Measurements from ENCODE around the gene BRPF1. TPM values are rescaled to one million over a fixed set of nuclear protein-coding genes. Genes with fewer than 3 reads are reported as not detected.

The BRPF1 gene
- polyA plus RNA-seq, 1 of the 3 experiments (the other 2 are of a cell fraction): 13.0 TPM

- no peak for DNase-seq
- peaks cover 41% of the 10 kb centered on the region for H3K79me2 ChIP-seq (ENCODE audit: insufficient read depth)
- H4K20me1 ChIP-seq (ENCODE audit: insufficient read depth): peaks cover 22% of the 10 kb centered on the region
- H3K27ac ChIP-seq (ENCODE audit: low read depth in 2 of 2, low read length in 1 of 2): peak overlapping the region; percentile 95
- peak overlapping the region; percentile 71 to 80 for H3K4me3 ChIP-seq (ENCODE audit: low read depth in 2 of 2, low read length in 1 of 2)
- H3K9me2 ChIP-seq: no peaks in the 10 kb centered on the region
- H3K4me1 ChIP-seq (ENCODE audit: control insufficient read depth in 1 of 2, insufficient read depth in 2 of 2, low read depth in 1 of 2, low read length in 1 of 2): peaks cover 5 to 14% of the 10 kb centered on the region in 2 experiments; a peak in 1 of 4 replicates
- ChIA-PET CTCF (interaction anchor here (1.1 to 2.6 kb wide), 3 partner anchors 13 to 227 kb away, joined by 3 to 10 read pairs (median 4); no protein-coding TSS in a partner anchor), POLR2A (interaction anchor here (0.6 to 4.4 kb wide), 3 partner anchors 19 to 82 kb away, joined by 3 to 22 read pairs (median 4); partner anchors contain the start of genes MTMR14 and OGG1)
- H3F3A ChIP-seq (replicated peaks; ENCODE audit: insufficient read depth): peaks cover 14% of the 10 kb centered on the region
- H3K27me3 ChIP-seq (ENCODE audit: insufficient read depth): no peaks in the 10 kb centered on the region
- H2AFZ ChIP-seq (ENCODE audit: low read depth): peak overlapping the region; percentile 82
- no peaks in the 10 kb centered on the region for H3K9me3 ChIP-seq
- peaks cover 7 to 15% of the 10 kb centered on the region in 2 experiments for H3K36me3 ChIP-seq (replicated peaks in 1 of 2; ENCODE audit: control insufficient read depth in 1 of 2, insufficient read depth in 2 of 2, low read length in 1 of 2)
- peak overlapping the region; percentile 79 for H3K4me2 ChIP-seq
- TF ChIP-seq, protein P1, sequence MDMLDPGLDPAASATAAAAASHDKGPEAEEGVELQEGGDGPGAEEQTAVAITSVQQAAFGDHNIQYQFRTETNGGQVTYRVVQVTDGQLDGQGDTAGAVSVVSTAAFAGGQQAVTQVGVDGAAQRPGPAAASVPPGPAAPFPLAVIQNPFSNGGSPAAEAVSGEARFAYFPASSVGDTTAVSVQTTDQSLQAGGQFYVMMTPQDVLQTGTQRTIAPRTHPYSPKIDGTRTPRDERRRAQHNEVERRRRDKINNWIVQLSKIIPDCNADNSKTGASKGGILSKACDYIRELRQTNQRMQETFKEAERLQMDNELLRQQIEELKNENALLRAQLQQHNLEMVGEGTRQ (IDR thresholded peaks at IDR 0.05; ENCODE audit: borderline replicate concordance, low read depth, low read length): no peak
- TF ChIP-seq FOXM1 (IDR thresholded peaks at IDR 0.05; ENCODE audit: low read depth) (no peak), SIN3A (IDR thresholded peaks at IDR 0.05; ENCODE audit: borderline replicate concordance, low read depth, low read length) (no peak), TEAD4 (IDR thresholded peaks at IDR 0.05; ENCODE audit: borderline replicate concordance, insufficient read depth) (no peak), ELF1 (IDR thresholded peaks at IDR 0.05) (no peak), FOSL2 (IDR thresholded peaks at IDR 0.05; ENCODE audit: borderline replicate concordance, low read depth) (no peak), NRF1 (IDR thresholded peaks at IDR 0.05; ENCODE audit: low read depth, low read length) (no peak), FOXJ3 (CRISPR knock-in tag; IDR thresholded peaks at IDR 0.05) (no peak), RAD21 (IDR thresholded peaks at IDR 0.05; ENCODE audit: low read length) (no peak), GABPA (IDR thresholded peaks at IDR 0.05; ENCODE audit: low read depth) (no peak), RXRA (IDR thresholded peaks at IDR 0.05; ENCODE audit: borderline replicate concordance, low read depth) (no peak), REST (IDR thresholded peaks at IDR 0.05; ENCODE audit: low read depth, low read length) (no peak), CHD2 (IDR thresholded peaks at IDR 0.05; ENCODE audit: low read length, partially characterized antibody) (no peak)
- TF ChIP-seq, protein P2, sequence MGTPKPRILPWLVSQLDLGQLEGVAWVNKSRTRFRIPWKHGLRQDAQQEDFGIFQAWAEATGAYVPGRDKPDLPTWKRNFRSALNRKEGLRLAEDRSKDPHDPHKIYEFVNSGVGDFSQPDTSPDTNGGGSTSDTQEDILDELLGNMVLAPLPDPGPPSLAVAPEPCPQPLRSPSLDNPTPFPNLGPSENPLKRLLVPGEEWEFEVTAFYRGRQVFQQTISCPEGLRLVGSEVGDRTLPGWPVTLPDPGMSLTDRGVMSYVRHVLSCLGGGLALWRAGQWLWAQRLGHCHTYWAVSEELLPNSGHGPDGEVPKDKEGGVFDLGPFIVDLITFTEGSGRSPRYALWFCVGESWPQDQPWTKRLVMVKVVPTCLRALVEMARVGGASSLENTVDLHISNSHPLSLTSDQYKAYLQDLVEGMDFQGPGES (IDR thresholded peaks at IDR 0.05; ENCODE audit: low read depth, low read length): no peak
- WGBS (ENCODE audit: low lambda C conversion rate): under 1% methylated on average over 17 of the region's 17 CpGs
- peak overlapping the region; percentile 98 for H3K9ac ChIP-seq
Observed at GRCh38 chr3:9730657-9731205, 804 bp upstream of the BRPF1 start.
